ENCODE results near the gene STX8.
"Not testable (repeated sequence)": the region's sequence is repeated elsewhere in the genome, so short reads cannot be mapped to it uniquely, and the experiment has no call there.

The STX8 gene

GRCh38 chr17:9468532-9468931 is 107.1 kb downstream of the STX8 start:
- 0 out of 2 replicates have a peak, but pooled peaks cover 7% of the 10 kb centered on the region for H3K4me1 ChIP-seq (ENCODE audit: insufficient read depth, low read length)
- H3K9ac ChIP-seq (ENCODE audit: low read depth, low read length): no peak overlapping the region
- no peak overlapping the region for H3K4me3 ChIP-seq (ENCODE audit: low read length)
- 75% methylated on average over 10 of the region's 10 CpGs for WGBS
- no peaks in the 10 kb centered on the region for H3K36me3 ChIP-seq (ENCODE audit: insufficient read depth, low read length)
- H3K27ac ChIP-seq (ENCODE audit: low read depth, low read length): no peak overlapping the region
- no peaks in the 10 kb centered on the region for H3K9me3 ChIP-seq (ENCODE audit: insufficient read depth, low read depth, low read length)
- no peaks in the 10 kb centered on the region for H3K27me3 ChIP-seq (ENCODE audit: insufficient read depth, low read length)

- H3K4me1 ChIP-seq (ENCODE audit: insufficient read depth, low read length): 0 out of 2 replicates have a peak, but pooled peaks cover 7% of the 10 kb centered on the region
Observed at GRCh38 chr17:9467518-9467917, 108.1 kb downstream of the STX8 start.

GRCh38 chr17:9465210-9465921 is 110.3 kb downstream of the STX8 start:
- no peak overlapping the region for H3K9ac ChIP-seq (ENCODE audit: low read depth, low read length)
- 0 out of 2 replicates have a peak, but pooled peaks cover 6% of the 10 kb centered on the region for H3K4me1 ChIP-seq (ENCODE audit: insufficient read depth, low read length)
- H3K36me3 ChIP-seq (ENCODE audit: insufficient read depth, low read length): no peaks in the 10 kb centered on the region
- no peaks in the 10 kb centered on the region for H3K9me3 ChIP-seq (ENCODE audit: insufficient read depth, low read depth, low read length)
- H3K27ac ChIP-seq (ENCODE audit: low read depth, low read length): no peak overlapping the region
- H3K4me3 ChIP-seq (ENCODE audit: low read length): no peak overlapping the region
- no peaks in the 10 kb centered on the region for H3K27me3 ChIP-seq (ENCODE audit: insufficient read depth, low read length)
- 96% methylated on average over 16 of the region's 16 CpGs for WGBS

More at GRCh38 chr17:9467518-9467917, 108.1 kb downstream of the STX8 start:
- Histone ChIP-seq H3K4me3 (ENCODE audit: low read length) (no peak overlapping the region), H3K27ac (ENCODE audit: low read depth, low read length) (no peak overlapping the region), H3K27me3 (ENCODE audit: insufficient read depth, low read length) (no peaks in the 10 kb centered on the region), H3K9me3 (ENCODE audit: insufficient read depth, low read depth, low read length) (no peaks in the 10 kb centered on the region), H3K36me3 (ENCODE audit: insufficient read depth, low read length) (no peaks in the 10 kb centered on the region), H3K9ac (ENCODE audit: low read depth, low read length) (no peak overlapping the region)
- WGBS: 67% methylated on average over 5 of the region's 5 CpGs

- Histone ChIP-seq H3K9me3 (ENCODE audit: insufficient read depth, low read depth, low read length) (peaks cover 6% of the 10 kb centered on the region; the same call in 1 of the 2 replicates), H3K4me3 (ENCODE audit: low read length) (no peak overlapping the region), H3K27me3 (ENCODE audit: insufficient read depth, low read length) (no peaks in the 10 kb centered on the region), H3K9ac (ENCODE audit: low read depth, low read length) (no peak overlapping the region), H3K4me1 (ENCODE audit: insufficient read depth, low read length) (no peaks in the 10 kb centered on the region), H3K36me3 (ENCODE audit: insufficient read depth, low read length) (no peaks in the 10 kb centered on the region), H3K27ac (ENCODE audit: low read depth, low read length) (no peak overlapping the region)
- WGBS: 92% methylated on average over 6 of the region's 6 CpGs
Observed at GRCh38 chr17:9457005-9457404, 118.6 kb downstream of the STX8 start.

- H3K4me1 ChIP-seq (ENCODE audit: insufficient read depth, low read length): no peaks in the 10 kb centered on the region
- H3K9me3 ChIP-seq (ENCODE audit: insufficient read depth, low read depth, low read length): peaks cover 6% of the 10 kb centered on the region; the same call in 1 of the 2 replicates
- no peaks in the 10 kb centered on the region for H3K27me3 ChIP-seq (ENCODE audit: insufficient read depth, low read length)
- WGBS: 73% methylated on average over 1 of the region's 1 CpG
- H3K9ac ChIP-seq (ENCODE audit: low read depth, low read length): no peak overlapping the region
- H3K4me3 ChIP-seq (ENCODE audit: low read length): no peak overlapping the region
- no peaks in the 10 kb centered on the region for H3K36me3 ChIP-seq (ENCODE audit: insufficient read depth, low read length)
- no peak overlapping the region for H3K27ac ChIP-seq (ENCODE audit: low read depth, low read length)
Observed at GRCh38 chr17:9456330-9456729, 119.3 kb downstream of the STX8 start.

GRCh38 chr17:9451934-9452333 is 123.7 kb downstream of the STX8 start:
- no peak overlapping the region for H3K4me3 ChIP-seq (ENCODE audit: low read length)
- WGBS: no CpG with 5 or more reads among the region's 1 CpG
- no peak overlapping the region for H3K27ac ChIP-seq (ENCODE audit: low read depth, low read length)

GRCh38 chr17:9447298-9447697 is 128.3 kb downstream of the STX8 start:
- 98% methylated on average over 5 of the region's 6 CpGs for WGBS
- not testable (repeated sequence) for H3K36me3 ChIP-seq (ENCODE audit: insufficient read depth, low read length); H3K9me3 ChIP-seq (ENCODE audit: insufficient read depth, low read depth, low read length); H3K9ac ChIP-seq (ENCODE audit: low read depth, low read length); H3K27ac ChIP-seq (ENCODE audit: low read depth, low read length); H3K4me3 ChIP-seq (ENCODE audit: low read length); H3K4me1 ChIP-seq (ENCODE audit: insufficient read depth, low read length); H3K27me3 ChIP-seq (ENCODE audit: insufficient read depth, low read length)

More at GRCh38 chr17:9451934-9452333, 123.7 kb downstream of the STX8 start:
- Histone ChIP-seq H3K4me1 (ENCODE audit: insufficient read depth, low read length) (no peaks in the 10 kb centered on the region), H3K9ac (ENCODE audit: low read depth, low read length) (no peak overlapping the region), H3K27me3 (ENCODE audit: insufficient read depth, low read length) (no peaks in the 10 kb centered on the region), H3K36me3 (ENCODE audit: insufficient read depth, low read length) (no peaks in the 10 kb centered on the region), H3K9me3 (ENCODE audit: insufficient read depth, low read depth, low read length) (0 out of 2 replicates have a peak, but pooled peaks cover under 1% of the 10 kb centered on the region)

- Histone ChIP-seq H3K4me3 (ENCODE audit: low read length) (no peak overlapping the region), H3K27ac (ENCODE audit: low read depth, low read length) (no peak overlapping the region), H3K9me3 (ENCODE audit: insufficient read depth, low read depth, low read length) (no peaks in the 10 kb centered on the region), H3K36me3 (ENCODE audit: insufficient read depth, low read length) (no peaks in the 10 kb centered on the region), H3K9ac (ENCODE audit: low read depth, low read length) (no peak overlapping the region), H3K27me3 (ENCODE audit: insufficient read depth, low read length) (no peaks in the 10 kb centered on the region), H3K4me1 (ENCODE audit: insufficient read depth, low read length) (peaks cover 7% of the 10 kb centered on the region)
- WGBS: 89% methylated on average over 4 of the region's 4 CpGs
Observed at GRCh38 chr17:9446528-9446927, 129.1 kb downstream of the STX8 start.

GRCh38 chr17:9445424-9445823 is 130.2 kb downstream of the STX8 start:
- Histone ChIP-seq H3K4me1 (ENCODE audit: insufficient read depth, low read length) (peaks cover 7% of the 10 kb centered on the region), H3K9me3 (ENCODE audit: insufficient read depth, low read depth, low read length) (no peaks in the 10 kb centered on the region), H3K27me3 (ENCODE audit: insufficient read depth, low read length) (no peaks in the 10 kb centered on the region), H3K27ac (ENCODE audit: low read depth, low read length) (no peak overlapping the region), H3K9ac (ENCODE audit: low read depth, low read length) (no peak overlapping the region), H3K4me3 (ENCODE audit: low read length) (no peak overlapping the region), H3K36me3 (ENCODE audit: insufficient read depth, low read length) (no peaks in the 10 kb centered on the region)
- 84% methylated on average over 4 of the region's 7 CpGs for WGBS

- Histone ChIP-seq H3K9me3 (ENCODE audit: insufficient read depth, low read depth, low read length) (no peaks in the 10 kb centered on the region), H3K27me3 (ENCODE audit: insufficient read depth, low read length) (no peaks in the 10 kb centered on the region), H3K27ac (ENCODE audit: low read depth, low read length) (no peak overlapping the region), H3K4me3 (ENCODE audit: low read length) (no peak overlapping the region), H3K9ac (ENCODE audit: low read depth, low read length) (no peak overlapping the region), H3K4me1 (ENCODE audit: insufficient read depth, low read length) (peaks cover 7% of the 10 kb centered on the region), H3K36me3 (ENCODE audit: insufficient read depth, low read length) (no peaks in the 10 kb centered on the region)
- 78% methylated on average over 5 of the region's 5 CpGs for WGBS
Observed at GRCh38 chr17:9444687-9445086, 130.9 kb downstream of the STX8 start.

GRCh38 chr17:9443811-9444210 is 131.8 kb downstream of the STX8 start:
- peaks cover 7% of the 10 kb centered on the region for H3K4me1 ChIP-seq (ENCODE audit: insufficient read depth, low read length)
- H3K36me3 ChIP-seq (ENCODE audit: insufficient read depth, low read length): no peaks in the 10 kb centered on the region
- no peaks in the 10 kb centered on the region for H3K27me3 ChIP-seq (ENCODE audit: insufficient read depth, low read length)
- H3K9ac ChIP-seq (ENCODE audit: low read depth, low read length): no peak overlapping the region
- 95% methylated on average over 5 of the region's 5 CpGs for WGBS
- no peak overlapping the region for H3K27ac ChIP-seq (ENCODE audit: low read depth, low read length)
- no peaks in the 10 kb centered on the region for H3K9me3 ChIP-seq (ENCODE audit: insufficient read depth, low read depth, low read length)
- H3K4me3 ChIP-seq (ENCODE audit: low read length): no peak overlapping the region

All from HUES64 (cell line).